NCI-H187 treated with DMSO at 0.1 percent for 48 hours (cell line): Measurements from ENCODE around the gene TMEM43.
A peak's percentile ranks its signal among the peaks of the same experiment; 100 is the strongest.

Experiments used
- DNase-seq: peaks from one replicate; lab custom pipeline; 2025; lab: John Stamatoyannopoulos, UW

TMEM43 gene

GRCh38 chr3:14138109-14138877 is 13.4 kb downstream of the TMEM43 start:
- no peak for DNase-seq

- no peak for DNase-seq
Observed at GRCh38 chr3:14138878-14139655, 14.2 kb downstream of the TMEM43 start.

- DNase-seq: no peak
Observed at GRCh38 chr3:14139771-14140170, 14.9 kb downstream of the TMEM43 start.

GRCh38 chr3:14140668-14141067 is 15.8 kb downstream of the TMEM43 start:
- DNase-seq: no peak

- no peak for DNase-seq
Observed at GRCh38 chr3:14141144-14141543, 16.3 kb downstream of the TMEM43 start.

- DNase-seq: no peak
Observed at GRCh38 chr3:14141602-14142341, 16.9 kb downstream of the TMEM43 start.

- DNase-seq: no peak
Observed at GRCh38 chr3:14142567-14143270, 17.9 kb downstream of the TMEM43 start.

- no peak for DNase-seq
Observed at GRCh38 chr3:14143271-14144225, 18.7 kb downstream of the TMEM43 start.

- peak; percentile 26 for DNase-seq
Observed at GRCh38 chr3:14144423-14145075, 19.7 kb downstream of the TMEM43 start.

- no peak for DNase-seq
Observed at GRCh38 chr3:14145236-14145635, 20.4 kb downstream of the TMEM43 start.

- no peak for DNase-seq
Observed at GRCh38 chr3:14145670-14146380, 21.0 kb downstream of the TMEM43 start.

- DNase-seq: no peak
Observed at GRCh38 chr3:14146381-14147065, 21.7 kb downstream of the TMEM43 start.

GRCh38 chr3:14147066-14147435 is 22.2 kb downstream of the TMEM43 start:
- no peak for DNase-seq

- DNase-seq: no peak
Observed at GRCh38 chr3:14147617-14148016, 22.8 kb downstream of the TMEM43 start.

GRCh38 chr3:14148041-14148985 is 23.5 kb downstream of the TMEM43 start:
- no peak for DNase-seq

GRCh38 chr3:14150078-14150477 is 25.2 kb downstream of the TMEM43 start:
- DNase-seq: no peak

GRCh38 chr3:14150491-14151230 is 25.8 kb downstream of the TMEM43 start:
- no peak for DNase-seq
